PFSK-1 (cell line): ENCODE results near the gene ADAM11.

Source experiments
- FOXP2 ChIP-seq: optimal IDR thresholded peaks from 2 replicates; pipeline ENCODE3; 2011; ENCODE audit warnings: borderline replicate concordance, control low read depth, inconsistent platforms; ENCODE audit not compliant: insufficient read depth; ENCODE audit errors: extremely low read length, extremely low read depth
- POLR2AphosphoS5 ChIP-seq: IDR thresholded peaks from 2 replicates; pipeline ENCODE4 v1.6.1; 2012; ENCODE audit warnings: low read depth, mild to moderate bottlenecking, control low read depth, low read length, moderate library complexity
- SIN3A ChIP-seq: IDR thresholded peaks from 2 replicates; pipeline ENCODE4 v1.6.1; 2012; ENCODE audit warnings: mild to moderate bottlenecking, low read length, moderate library complexity, borderline replicate concordance; ENCODE audit not compliant: insufficient read depth
- TAF1 ChIP-seq: IDR thresholded peaks from 2 replicates; pipeline ENCODE4 v1.6.1; 2012; ENCODE audit warnings: low read length, control low read depth, borderline replicate concordance; ENCODE audit not compliant: insufficient read depth
- TF ChIP-seq, protein P1 (sequence below), 2 experiments: IDR thresholded peaks; 2 replicates each; pipeline versions ENCODE4 v1.6.1 to v1.8.0; 2011 to 2012; ENCODE audit warnings: low read depth in 2 of 2, low read length in 2 of 2, control low read depth in 1 of 2, inconsistent platforms in 1 of 2, mild to moderate bottlenecking in 1 of 2, moderate library complexity in 1 of 2; ENCODE audit not compliant: insufficient read depth in 1 of 2

The ADAM11 gene

DNA sequence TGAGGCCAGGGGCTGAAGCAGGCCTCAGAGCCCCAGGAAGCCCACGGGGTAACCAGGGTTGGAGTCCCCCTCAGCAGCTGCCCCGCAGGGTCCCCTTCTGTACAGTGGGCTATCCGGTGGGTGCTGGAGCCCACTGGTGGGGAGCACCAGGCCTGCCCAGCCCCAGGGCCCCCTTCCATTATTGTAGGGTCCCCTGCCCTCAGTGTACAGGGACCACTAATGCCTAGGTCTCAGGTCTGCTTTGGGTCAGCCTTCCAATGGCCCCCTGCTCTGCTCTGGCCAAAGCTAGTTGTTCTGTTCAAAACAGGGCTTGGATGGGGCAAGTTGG lies 1.1 kb downstream of the ADAM11 start:
- TF ChIP-seq POLR2AphosphoS5 (no peak), FOXP2 (no peak), TAF1 (no peak), SIN3A (no peak)
- TF ChIP-seq, protein P1, sequence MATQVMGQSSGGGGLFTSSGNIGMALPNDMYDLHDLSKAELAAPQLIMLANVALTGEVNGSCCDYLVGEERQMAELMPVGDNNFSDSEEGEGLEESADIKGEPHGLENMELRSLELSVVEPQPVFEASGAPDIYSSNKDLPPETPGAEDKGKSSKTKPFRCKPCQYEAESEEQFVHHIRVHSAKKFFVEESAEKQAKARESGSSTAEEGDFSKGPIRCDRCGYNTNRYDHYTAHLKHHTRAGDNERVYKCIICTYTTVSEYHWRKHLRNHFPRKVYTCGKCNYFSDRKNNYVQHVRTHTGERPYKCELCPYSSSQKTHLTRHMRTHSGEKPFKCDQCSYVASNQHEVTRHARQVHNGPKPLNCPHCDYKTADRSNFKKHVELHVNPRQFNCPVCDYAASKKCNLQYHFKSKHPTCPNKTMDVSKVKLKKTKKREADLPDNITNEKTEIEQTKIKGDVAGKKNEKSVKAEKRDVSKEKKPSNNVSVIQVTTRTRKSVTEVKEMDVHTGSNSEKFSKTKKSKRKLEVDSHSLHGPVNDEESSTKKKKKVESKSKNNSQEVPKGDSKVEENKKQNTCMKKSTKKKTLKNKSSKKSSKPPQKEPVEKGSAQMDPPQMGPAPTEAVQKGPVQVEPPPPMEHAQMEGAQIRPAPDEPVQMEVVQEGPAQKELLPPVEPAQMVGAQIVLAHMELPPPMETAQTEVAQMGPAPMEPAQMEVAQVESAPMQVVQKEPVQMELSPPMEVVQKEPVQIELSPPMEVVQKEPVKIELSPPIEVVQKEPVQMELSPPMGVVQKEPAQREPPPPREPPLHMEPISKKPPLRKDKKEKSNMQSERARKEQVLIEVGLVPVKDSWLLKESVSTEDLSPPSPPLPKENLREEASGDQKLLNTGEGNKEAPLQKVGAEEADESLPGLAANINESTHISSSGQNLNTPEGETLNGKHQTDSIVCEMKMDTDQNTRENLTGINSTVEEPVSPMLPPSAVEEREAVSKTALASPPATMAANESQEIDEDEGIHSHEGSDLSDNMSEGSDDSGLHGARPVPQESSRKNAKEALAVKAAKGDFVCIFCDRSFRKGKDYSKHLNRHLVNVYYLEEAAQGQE (IDR thresholded peaks at IDR 0.05; ENCODE audit: insufficient read depth in 1 of 2, low read depth in 2 of 2, low read length in 2 of 2): no peak

- TF ChIP-seq SIN3A: no peak
- TF ChIP-seq, protein P1 (IDR thresholded peaks at IDR 0.05; ENCODE audit: insufficient read depth in 1 of 2, low read depth in 2 of 2, low read length in 2 of 2): no peak
- TF ChIP-seq FOXP2: no peak
- TF ChIP-seq POLR2AphosphoS5: no peak
- TF ChIP-seq TAF1: no peak
These were observed 1.9 kb downstream of the ADAM11 start for GRCh38 chr17:44760474-44761308.

DNA sequence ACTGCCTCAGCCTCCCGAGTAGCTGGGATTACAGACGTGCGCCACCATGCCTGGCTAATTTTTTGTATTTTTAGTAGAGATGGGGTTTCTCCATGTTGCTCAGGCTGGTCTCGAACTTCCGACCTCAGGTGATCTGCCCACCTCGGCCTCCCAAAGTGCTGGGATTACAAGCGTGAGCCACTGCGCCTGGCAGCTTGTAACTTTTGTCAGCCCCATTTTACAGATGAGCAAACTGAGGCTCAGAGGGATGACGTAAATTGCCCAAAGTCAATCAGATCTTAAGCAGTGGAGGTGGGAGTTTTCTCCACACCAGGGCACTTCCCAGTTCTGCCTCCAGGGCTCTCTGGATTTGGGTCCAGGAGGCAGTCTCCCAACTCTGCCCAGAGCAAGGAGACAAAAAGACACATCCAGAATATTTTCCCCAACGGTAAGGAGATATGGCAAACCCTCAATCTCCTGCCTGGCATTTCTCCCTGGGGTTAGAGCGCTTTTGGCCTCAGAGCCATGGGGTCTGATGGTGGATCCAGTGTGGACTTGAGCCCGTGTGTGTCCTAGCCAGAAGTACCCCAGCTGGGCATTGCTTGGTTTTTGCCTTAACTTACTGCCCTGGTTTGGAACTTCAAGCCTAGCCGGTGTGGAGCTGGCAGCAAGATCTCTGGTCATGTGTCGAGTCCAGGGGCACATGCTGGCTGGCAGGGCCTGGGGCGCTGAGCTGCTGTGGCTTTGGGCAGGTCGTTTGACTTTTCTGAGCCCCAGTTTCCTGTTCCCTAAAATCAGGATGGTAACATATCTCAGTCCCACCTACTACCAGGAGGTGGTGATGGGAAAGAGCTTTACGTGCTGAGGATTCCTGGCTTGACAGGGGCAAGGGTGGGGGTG lies 3.4 kb downstream of the ADAM11 start:
- TF ChIP-seq, protein P1 (IDR thresholded peaks at IDR 0.05; ENCODE audit: insufficient read depth in 1 of 2, low read depth in 2 of 2, low read length in 2 of 2): no peak
- no peak for TF ChIP-seq TAF1
- TF ChIP-seq FOXP2: no peak
- no peak for TF ChIP-seq SIN3A
- no peak for TF ChIP-seq POLR2AphosphoS5

DNA sequence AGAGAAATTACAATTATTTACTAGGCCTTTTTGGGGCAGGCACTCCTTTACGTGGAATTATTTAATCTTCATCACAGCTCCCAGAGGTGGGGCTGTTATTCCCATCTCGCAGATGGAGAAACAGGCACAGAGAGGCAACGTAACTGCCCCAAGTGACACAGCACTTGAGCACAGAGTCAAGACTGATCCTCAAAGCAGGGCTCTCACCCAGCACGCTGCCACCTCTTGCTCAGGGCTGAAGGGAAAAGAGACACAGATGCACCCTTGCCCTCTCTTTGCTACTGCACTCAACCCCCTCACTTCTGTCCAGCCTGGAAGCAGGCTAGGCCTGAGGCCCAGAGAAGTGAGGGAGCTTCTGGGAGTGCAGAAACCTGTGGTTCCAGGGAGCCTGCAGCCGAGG lies 4.4 kb downstream of the ADAM11 start:
- TF ChIP-seq TAF1: no peak
- no peak for TF ChIP-seq POLR2AphosphoS5
- TF ChIP-seq FOXP2: no peak
- TF ChIP-seq, protein P1 (IDR thresholded peaks at IDR 0.05; ENCODE audit: insufficient read depth in 1 of 2, low read depth in 2 of 2, low read length in 2 of 2): no peak
- TF ChIP-seq SIN3A: no peak
